Fibroblast of skin of right biceps (primary cell): ENCODE measurements around the gene FAM3D.
A peak's percentile ranks its signal among the peaks of the same experiment; 100 is the strongest.
"Not testable (repeated sequence)": the region's sequence is repeated elsewhere in the genome, so short reads cannot be mapped to it uniquely, and the experiment has no call there.

Experiments used
- DNase-seq: peaks from one replicate; pipeline ENCODE4 v3.0.0-alpha.2; 2013

FAM3D gene

DNA sequence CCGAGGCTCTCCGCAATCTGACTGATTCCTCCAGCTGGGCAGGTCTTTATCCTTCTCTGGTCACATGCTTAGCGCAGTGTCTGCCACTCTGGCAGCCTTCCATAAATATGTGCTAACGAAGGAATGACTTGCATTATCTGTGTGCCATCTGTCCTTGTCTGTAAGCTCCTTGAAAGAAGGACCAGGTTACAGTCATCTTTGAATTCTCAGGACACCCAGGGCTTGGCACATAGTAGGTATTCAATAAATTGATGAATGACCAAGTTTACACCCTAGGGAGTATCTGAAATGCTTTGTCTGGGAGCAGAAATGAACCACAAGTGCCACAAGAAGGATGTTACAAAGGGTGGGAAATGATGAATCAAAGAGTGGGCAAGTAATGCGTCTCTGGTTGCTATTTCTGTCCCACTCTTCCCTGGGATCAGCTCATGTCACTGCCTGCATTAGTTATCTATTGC, 16.5 kb upstream of the FAM3D start:
- DNase-seq, result peak; percentile 31

DNA sequence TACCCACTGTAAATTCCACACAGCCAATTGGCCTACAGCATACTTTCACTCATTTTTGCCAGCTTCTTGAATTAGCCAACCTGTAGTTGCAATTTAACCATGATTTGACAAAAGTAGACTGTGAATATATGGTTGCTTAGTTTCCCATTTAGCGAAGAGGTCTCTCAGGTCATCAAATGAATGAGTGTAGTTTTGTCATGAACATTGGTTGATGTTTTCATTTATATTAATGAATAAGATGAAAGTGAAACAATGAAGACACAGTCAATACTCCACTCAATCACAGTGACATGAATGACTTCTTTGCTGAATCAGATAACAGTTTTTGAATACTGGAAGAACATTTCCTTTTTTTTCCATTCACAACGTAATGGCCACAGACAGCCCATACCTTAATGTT, 15.3 kb upstream of the FAM3D start:
- no peak for DNase-seq

DNA sequence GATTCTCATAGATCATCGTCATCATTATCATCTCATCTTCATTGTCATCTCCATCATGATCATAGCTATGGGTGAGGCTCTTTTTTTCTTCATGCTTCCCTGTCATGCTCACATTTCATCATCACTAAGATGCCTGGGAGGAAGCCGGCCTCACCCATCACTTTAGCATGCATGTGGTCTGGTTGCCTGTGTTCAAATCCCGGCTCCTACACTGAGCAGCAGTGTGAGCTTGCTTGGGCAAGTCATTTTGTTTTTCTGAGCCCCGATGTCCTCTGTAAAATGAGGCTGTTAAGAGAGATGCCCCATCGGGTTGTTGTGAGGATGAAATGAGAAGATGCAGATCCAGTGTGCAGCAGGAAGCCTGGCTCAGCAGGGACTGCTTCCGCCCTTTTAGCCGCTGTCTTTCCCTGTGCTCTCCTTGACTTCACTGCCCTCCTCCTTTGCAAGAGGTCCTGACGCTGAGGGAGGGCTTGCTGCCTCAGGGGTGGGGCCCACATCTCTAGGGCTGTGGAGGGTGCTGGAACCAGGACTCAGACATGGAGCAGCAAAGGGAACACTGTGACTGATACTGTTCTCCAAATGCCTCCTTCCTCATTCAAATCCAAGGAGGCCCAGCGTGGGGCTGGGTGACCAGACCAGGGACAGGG, 14.4 kb upstream of the FAM3D start:
- DNase-seq, result no peak

DNA sequence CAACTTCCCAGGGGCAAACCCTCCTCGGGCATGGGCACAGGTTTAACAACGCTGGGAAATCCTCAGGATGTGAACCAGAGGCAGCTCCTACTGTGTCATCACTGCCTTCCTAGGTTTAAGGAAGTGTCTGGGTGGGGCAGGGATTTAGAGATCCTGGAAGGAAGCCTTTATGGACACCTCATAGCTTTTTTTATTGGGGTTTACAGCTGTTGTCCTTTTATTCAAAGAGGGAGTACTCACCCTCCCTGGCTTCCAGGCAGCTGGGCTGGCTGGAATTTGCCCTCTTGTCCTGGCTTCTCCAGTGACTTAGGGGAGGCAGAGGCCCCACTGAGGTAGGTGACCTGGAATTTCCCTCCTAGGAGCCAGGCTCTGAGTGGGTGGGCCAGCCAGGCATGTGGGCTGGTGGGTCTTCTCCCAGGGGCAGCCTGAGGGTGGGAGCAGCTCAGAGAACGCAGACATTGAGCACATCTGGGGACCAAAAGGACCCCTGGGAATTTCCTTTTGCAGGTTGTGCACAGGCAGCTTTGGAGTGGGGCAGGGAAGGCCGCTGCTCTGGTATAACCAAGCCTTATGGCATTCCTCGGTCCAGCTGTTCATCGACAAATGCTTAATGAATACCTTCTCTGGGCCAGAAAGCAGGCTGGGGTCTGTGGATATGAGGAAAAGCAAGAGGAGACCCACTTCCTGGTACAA, 13.5 kb upstream of the FAM3D start:
- DNase-seq, result no peak

DNA sequence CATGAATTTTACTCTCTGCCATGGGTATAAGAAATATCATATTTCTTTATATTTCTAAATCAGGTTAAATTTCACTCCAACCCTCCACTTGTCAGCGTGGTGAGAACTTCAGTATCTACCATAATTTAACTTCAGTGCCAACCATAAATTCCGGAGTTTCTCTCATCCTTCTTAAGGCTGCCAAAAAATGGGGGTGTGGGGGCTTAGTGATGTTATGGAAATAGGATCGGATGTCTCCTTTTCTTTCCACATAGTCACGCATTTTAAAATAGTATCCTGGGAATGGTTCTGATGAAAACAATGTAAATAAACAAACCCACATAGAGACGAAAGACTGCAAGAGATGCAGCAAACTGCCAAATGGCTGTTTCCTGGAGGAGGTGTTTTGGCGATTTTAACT, 12.9 kb upstream of the FAM3D start:
- no peak for DNase-seq

DNA sequence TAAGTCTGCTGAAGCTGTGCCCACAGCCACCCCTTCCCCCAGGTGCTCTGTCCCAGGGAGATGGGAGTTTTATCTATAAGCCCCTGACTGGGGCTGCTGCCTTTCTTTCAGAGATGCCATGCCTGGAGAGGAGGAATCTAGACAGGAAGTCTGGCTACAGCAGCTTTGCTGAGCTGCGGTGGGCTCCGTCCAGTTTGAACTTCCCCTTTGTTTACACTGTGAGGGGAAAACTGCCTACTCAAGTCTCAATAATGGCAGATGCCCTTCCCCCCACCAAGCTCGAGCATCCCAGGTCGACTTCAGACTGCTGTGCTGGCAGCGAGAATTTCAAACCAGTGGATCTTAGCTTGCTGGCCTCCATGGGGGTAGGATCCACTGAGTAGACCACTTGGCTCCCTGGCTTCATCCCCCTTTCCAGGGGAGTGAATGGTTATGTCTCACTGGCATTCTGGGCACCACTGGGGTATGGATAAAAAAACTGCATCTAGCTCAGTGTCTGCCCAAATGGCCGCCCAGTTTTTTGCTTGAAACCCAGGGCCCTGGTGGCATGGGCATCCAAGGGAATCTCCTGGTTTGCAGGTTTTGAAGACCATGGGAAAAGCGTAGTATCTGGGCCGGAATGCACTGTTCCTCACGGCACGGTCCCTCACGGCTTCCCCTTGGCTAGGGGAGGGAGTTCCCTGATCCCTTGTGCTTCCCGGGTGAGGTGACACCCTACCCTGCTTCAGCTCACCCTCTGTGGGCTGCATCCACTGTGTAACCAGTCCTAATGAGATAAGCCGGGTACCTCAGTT, 11.8 kb upstream of the FAM3D start:
- not testable (repeated sequence) for DNase-seq

DNA sequence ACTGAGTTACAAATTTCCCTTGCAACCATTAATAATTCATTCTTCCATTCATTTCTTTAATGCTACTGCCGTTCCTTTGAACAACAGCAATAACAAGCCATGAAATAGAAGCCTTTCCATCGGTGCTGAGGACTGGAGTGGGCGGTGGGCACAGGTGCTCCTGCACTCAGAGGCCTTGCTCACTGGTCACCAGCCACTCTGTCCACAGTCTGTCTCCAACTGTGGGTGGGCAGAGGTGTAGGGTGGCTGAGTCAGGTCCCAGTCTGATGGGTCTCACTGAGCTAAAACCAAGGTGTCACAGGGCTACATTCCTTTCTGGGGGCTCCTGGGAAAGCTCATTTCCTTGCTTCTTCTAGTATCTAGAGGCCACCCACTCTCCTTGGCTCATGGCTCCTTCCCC, 6.3 kb upstream of the FAM3D start:
- DNase-seq, result no peak

DNA sequence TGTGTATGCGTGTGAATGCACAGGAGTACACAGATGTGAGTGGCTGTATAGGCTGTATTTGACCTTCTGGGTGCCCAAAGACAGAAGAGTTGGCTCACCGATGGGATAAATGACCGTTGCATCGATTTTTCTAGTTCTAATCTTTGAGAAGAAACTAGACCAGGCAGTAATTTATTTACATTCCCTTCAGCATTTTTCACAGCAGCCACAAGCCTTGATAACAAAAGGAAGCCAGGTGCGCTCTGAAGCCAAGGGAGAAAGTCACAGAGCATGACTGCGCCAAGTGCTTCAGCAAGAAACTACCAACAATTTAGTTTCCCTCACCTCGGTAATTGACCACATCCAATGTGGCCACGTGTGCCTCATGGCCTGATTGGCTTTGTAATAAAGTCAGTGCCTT, 5.9 kb upstream of the FAM3D start:
- no peak for DNase-seq

DNA sequence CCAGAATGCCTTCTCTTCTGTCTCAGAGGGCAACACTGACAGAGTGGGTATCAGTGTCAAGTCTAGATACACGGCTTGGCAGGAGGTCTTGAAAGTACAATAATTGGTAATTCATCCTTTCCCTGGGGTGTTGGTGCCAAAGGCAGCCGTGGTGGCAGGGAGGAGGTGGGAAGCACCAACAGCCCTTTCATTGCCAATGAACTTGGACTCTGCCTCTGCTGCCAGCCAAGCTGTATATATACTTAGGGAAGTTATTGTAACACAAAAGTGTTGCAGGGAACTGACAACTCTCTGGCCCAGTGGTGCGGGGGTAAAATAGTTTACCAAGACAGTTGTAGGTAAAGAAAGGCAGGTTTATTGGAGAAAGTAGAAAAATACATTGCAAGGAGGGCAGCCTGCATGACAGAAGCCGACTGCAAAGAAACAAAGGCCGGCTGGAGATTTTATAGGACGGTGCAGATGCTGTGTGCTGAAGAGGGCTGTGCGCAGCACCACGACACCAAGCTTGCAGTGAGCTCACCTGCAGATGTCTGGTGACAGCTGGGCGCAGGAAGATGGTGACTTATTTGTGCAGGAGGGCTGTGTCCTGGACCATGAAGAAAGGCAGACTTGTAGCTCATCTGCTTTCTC, 4.0 kb upstream of the FAM3D start:
- no peak for DNase-seq

DNA sequence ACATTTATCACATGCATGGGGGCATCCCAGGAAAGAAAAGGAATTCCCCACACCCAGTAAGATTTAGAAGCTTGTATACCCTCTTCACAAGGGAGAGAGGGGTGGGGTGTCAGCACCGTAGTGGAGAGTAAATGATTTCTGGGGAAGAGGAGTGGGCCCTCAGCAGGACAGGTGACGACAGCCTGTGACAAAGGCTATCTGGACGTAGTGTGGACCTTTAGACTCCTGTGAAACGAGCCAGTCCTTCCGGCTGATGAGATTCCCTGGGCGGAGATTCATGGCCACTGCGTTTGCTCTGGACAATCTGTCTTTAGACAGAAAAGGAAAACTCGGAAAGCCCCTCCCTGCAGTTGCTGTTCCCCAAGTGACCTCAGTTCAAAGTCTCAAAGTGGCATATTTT, 1.7 kb upstream of the FAM3D start:
- DNase-seq, result no peak

DNA sequence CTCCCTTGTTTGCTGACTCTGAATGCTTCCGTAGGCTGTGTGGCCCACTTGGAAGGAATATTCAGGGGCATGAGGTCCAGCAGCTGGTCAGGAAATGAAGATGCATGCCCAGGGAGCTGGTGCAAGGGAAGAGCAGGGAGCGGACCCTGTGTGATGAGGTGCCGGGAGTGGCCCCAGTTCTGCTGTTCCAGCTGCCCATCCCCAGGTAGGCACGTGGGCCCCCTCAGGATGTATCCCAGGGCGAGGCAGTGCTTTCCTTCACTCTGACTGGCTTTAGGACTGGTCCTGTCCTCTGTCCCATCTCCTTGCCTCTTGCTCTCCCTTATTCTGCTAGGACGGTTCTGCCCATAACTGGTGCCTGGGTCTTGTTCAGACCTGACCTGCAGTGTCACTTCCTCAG, 1.1 kb upstream of the FAM3D start:
- DNase-seq, result no peak

DNA sequence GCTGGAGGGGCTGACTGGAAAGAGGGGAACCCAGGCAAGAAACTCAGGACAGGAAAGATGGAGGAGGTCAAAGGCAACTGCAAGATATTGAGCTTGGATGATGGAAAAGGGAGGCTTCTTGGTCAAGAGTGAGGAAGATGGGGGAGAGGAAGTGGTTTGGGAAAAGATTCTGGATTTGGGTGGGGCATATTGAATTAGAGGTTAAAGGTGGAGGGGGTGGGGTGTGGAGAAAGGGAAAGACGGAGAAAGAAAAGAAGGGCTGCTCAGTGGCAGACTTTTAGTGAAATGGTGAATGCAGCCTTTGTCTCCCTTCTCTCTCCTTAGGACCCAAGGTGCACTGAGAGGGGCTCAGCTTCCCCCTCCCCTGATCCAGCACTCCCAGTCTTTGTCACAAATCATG, 655 bp upstream of the FAM3D start:
- DNase-seq, result no peak

DNA sequence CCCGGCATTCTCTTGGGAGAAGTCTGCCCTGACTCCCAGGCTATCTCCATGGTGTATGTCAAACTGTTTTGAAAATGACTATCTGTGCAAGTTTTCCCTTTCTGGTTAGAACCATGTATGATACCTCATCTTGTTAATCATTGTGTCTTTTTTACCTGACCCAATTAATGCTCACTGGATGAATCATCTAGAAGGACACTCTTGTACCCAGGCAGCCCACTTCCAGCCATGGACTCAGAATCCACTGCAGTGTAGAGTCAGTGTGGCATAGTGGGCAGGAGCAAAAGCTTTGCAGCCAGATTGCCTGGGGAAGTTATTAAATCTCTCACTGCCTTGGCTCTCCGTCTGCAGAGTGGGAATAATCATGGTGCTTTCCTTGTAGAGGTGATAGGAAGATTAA, 1.2 kb downstream of the FAM3D start:
- DNase-seq, result no peak

DNA sequence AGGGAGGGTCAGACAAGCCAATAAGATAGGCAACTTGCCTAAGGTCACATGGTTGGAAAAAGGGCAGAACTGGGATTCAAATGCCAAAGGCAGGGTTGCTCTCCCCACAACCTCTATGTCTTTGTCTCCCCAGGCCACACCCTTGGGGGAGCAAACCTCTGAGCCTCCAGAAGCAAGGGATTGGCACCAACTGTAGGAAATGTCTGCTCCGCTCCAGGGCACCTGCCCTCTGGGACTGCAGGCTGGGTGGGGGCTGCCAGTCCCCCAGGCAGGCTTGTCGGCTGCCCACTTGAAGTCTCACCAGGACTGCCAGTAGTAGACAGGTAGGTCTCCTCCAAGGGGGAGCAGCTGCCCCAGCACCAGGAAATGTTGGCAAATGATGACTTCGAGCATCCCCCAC, 2.0 kb downstream of the FAM3D start:
- DNase-seq, result no peak

DNA sequence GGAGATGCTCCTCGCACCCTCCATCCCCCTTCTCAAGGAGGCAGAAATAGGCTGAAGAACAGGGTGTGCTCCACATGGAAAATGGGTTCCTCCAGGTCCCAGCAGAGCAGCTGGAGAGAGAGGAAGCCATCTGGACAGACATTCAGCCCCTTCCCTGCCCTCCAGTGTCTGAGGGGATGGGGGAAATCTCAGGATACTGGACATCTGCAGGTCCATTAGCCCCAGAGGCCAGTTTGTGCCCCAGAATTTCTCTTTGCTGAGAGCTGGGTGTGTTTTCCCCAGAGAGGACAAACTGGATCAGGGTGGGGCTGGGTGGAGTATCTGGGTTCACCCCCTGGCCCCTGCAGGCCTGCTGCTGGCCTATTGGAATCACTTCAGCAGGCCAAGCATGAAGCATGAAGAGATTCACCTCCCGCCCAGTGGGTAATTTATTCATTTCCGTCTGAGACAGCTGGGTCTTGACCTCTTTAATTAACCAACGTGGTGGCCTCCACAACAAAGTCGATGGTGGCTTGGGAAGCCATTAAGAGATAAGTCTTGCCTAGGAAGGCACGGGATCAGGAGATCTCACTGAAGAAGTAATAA, 4.6 kb downstream of the FAM3D start:
- no peak for DNase-seq

DNA sequence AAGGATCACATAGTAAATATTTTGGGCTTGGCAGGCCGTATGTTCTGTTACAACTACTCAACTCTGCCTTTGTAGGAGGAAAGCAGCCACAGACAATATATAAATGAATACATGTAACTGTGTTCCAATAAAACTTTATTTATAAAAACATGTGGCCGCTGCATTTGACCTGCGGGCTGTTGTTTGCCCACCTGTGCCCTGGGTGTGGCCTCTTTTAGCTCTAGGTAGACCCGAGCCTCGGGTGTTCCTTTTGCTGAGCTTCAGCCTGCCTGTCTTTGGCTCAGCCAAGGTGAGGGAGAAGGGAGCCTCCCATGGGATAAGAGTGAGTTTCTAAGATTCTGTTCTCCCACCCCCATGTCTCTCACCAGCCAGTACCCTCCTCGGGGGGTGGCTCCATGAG, 5.6 kb downstream of the FAM3D start:
- DNase-seq, result no peak

DNA sequence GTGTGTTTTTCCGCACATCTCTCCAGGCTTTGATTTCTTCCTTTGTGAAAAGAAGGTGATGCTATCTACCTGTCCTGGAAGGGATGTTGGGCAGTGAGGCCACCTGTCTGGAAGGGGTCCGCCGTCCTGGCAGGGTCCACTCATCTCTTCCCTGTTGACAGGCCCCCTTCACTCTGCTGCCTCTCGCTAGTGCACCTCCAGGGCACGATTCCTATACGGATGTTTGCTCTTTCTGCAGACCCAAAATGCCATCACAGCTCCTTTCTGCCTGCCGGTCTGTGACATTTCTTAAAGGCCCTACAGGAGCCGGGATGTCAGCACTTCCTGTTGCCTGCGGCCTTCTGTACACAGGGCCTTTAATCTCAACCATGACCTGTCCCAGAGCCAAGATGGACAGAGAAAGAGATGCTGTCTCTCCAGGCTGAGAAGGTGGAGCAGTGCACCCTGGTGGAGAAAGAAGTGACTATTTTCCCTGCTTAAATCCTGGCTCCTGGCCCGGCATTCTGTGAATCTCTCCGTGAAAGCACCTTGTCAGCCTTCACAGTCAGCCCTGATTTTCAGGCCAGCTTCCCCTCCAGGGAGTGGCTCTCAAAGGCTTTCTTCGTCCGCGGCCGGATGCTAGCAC, 7.4 kb downstream of the FAM3D start:
- peak; percentile 35 for DNase-seq

DNA sequence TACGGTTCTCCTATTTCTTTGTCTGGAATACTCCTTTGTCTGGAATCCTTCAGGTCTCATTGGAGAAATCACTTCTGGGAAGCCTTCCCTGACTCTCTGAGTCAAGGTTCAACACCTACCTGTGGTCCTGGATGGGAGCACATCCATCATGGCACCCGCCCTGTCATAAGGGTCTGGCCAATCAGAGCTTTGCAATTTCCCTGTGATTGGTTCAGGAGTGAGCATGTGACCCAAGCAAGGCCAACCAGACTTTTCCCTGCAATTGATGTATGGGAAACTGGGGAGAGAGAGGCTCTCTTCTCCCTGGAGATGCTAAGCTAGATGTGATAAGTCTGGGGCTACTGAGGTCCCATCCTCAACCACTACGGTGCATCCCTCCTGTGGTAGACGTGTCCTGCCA, 8.1 kb downstream of the FAM3D start:
- DNase-seq, result no peak

DNA sequence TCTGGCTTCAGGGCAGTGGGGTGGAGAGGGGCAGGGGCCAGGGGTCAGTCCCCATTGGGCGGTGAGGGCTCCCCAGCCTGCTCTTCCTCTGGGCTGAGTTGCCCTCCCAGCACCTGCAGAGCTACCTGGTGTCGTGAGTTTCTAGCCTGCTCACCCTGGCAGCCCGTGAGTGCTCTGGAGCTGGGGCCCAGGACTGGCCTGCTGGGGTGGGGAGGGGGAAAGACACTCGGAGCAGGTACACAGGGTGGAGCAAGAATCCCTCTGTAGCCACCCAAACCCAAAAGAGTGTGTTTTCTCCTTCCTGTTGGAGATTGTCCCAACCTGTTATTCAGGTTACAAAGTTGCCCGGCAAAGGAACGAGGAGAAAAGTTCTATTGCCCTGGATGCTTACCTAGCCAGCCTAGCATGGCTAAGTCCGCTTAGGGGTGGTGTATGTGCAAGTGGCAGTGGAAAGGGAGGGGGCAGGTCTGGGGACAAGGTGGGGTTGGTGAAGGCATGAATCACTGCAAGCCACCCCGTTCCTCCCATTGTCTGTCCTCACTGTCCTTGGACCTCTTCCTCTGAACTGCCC, 8.9 kb downstream of the FAM3D start:
- DNase-seq, result no peak

DNA sequence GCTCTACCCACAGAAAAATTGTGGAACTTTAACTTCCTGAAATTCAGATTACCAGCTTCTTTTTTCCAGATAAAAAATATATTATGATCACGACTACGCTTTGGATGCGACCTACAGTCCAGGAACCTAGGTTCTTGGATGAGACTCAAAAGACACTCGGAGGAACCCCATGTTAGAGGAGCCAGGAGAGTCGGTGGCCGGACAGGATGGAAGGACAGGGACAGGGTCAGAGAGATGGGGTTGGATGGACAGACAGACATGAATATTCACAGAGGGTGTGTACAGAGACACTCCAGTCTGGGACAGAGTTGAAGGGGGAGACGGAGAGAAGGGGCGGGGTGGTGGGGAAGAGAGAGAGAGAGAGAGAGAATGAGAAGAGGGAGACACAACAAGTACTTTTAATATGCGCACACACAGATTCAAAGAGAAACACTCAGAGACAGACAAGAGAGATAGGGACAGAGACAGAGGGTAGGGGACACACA, 9.5 kb downstream of the FAM3D start:
- DNase-seq, result no peak

DNA sequence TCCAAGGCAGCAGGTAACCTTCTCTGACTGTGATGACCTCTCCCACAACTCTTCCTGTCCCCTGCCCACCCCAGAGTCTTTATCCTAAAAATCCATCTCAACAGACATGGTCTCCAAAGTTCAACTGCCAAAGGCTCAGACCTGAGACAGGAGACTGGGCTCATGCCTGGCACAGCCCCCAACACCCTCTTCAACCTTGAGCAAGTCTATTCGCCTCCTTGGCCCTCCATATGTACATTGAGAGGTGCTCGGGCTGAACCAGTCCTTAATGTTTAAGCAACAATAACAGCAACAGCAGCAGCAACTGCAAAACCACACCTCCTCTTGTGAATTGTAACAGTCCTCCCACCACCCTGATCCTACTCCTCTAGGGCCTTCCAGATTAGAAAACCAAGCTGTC, 9.9 kb downstream of the FAM3D start:
- DNase-seq, result no peak

DNA sequence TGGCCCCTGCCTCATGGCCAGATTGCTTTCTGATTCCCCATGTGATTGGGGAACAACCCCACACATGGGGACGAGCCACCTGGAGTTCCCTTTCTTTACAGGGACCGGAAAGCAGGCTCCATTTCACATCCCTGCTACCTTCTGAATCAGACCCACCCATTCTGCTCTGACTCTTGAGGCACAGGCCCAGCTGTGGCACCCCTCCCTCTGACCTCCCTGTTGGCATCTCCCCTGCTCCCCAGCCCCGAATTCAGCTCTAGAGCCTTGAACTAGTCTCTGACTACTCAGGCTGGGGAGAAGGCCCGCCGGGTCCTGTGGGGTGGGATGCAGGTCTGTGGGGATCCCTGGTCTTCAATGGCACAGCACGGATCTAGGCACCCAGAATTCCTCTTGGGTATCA, 12.1 kb downstream of the FAM3D start:
- DNase-seq, result no peak
